Activated T-cell treated with anti-CD3 and anti-CD28 coated beads for 1 hour (primary cell): ENCODE results near the gene CHKB.
A peak's percentile ranks its signal among the peaks of the same experiment; 100 is the strongest.
"Not testable (repeated sequence)": the region's sequence is repeated elsewhere in the genome, so short reads cannot be mapped to it uniquely, and the experiment has no call there.

ENCODE experiments used
- DNase-seq: peaks from one replicate; pipeline ENCODE4 v3.0.0-alpha.2; 2020; ENCODE audit warnings: low read depth

Gene CHKB, protein sequence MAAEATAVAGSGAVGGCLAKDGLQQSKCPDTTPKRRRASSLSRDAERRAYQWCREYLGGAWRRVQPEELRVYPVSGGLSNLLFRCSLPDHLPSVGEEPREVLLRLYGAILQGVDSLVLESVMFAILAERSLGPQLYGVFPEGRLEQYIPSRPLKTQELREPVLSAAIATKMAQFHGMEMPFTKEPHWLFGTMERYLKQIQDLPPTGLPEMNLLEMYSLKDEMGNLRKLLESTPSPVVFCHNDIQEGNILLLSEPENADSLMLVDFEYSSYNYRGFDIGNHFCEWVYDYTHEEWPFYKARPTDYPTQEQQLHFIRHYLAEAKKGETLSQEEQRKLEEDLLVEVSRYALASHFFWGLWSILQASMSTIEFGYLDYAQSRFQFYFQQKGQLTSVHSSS

GRCh38 chr22:50582493-50583293 is at the start of gene CHKB:
Gene CHKB, minus strand, starts transcription at chr22:50582849. Its CDS starts 68 bp downstream, at chr22:50582781.
- peak; percentile 97 for DNase-seq

GRCh38 chr22:50630376-50630775 is 47.7 kb upstream of the CHKB start:
- no peak for DNase-seq

GRCh38 chr22:50628543-50629134 is 46.0 kb upstream of the CHKB start:
- no peak for DNase-seq

- DNase-seq = peak; percentile 62
These were observed 45.2 kb upstream of the CHKB start, which contains the start of gene ARSA for GRCh38 chr22:50627642-50628542. Gene ARSA, minus strand, starts transcription at chr22:50628152. Its CDS starts 373 bp downstream, at chr22:50627779.

DNA sequence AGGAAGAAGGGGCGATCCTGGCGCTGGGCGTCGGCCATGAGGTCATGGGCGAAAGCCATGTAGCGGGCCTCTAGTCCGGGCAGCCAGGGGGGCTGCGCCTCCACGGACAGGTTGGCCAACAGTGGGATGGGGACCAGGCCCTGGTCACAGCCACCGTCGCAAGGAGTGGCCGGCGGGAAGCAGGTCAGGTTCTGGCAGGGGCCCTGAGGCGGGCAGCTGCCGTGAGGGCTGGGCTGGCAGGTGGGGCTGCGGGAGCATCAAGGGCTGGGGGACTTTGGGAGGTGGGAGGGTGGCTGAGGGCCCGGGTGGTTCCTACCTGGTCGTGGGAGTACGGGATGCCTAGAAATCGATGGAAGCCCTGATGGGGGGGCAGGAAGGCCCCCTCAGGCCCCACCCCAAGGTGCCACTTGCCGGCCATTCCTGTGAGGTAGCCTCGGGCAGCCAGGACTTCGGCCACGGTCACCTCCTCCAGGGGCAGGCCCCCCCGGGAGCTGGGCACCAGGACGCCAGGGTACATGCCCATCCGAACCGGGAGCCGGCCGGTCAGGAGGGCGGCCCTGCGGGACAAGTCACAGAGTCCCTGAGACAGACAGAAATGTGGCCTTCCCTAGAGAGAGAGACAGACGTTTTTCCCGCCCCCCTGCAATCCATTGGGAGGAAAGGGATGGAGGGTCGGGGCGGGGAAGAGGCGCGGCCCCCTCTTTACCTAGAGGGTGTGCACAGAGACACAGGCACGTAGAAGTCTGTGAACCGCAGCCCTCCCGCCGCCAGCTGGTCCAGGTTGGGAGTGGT is 44.4 kb upstream of the CHKB start:
- DNase-seq = no peak

- no peak for DNase-seq
These were observed 43.7 kb upstream of the CHKB start for GRCh38 chr22:50626314-50626849.

GRCh38 chr22:50625568-50626313 is 43.1 kb upstream of the CHKB start:
- no peak for DNase-seq

DNA sequence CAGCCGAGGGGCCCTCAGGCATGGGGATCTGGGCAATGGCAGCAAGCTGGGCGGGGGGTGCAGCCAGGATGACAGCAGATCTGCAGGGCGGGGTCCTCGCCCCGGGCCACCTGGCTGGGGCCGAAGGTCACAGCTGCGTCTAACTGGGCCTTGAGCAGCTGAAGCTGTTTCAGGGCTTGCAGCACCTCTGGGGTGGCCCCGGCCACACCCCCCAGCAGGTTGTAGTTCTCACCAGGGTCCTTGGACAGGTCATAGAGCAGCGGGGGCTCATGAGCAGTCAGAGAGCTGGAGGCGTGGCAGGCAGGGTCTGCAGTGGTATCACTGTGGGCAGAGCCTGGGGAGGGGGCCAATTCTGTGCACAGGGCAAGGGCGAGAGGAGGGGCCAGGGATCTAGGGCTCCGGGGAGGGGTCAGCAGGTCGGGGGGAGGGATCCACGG is 42.5 kb upstream of the CHKB start:
- no peak for DNase-seq

GRCh38 chr22:50624347-50625130 is 41.9 kb upstream of the CHKB start:
- no peak for DNase-seq

GRCh38 chr22:50622723-50623327 is 40.2 kb upstream of the CHKB start:
- DNase-seq = no peak

GRCh38 chr22:50621948-50622722 is 39.5 kb upstream of the CHKB start:
- DNase-seq = no peak

GRCh38 chr22:50621356-50621880 is 38.8 kb upstream of the CHKB start:
- no peak for DNase-seq

- DNase-seq = peak; percentile 31
These were observed 38.1 kb upstream of the CHKB start for GRCh38 chr22:50620593-50621355.

GRCh38 chr22:50614296-50614695 is 31.6 kb upstream of the CHKB start:
- DNase-seq = not testable (repeated sequence)

GRCh38 chr22:50613291-50613981 is 30.8 kb upstream of the CHKB start:
- no peak for DNase-seq
